Neural progenitor cell (in vitro differentiated cells): ENCODE data around the gene NKX2-1.

Experiments used
- EZH2 ChIP-seq: fragments of 200-600 bp; sonication (generic); IDR thresholded peaks from 2 replicates; pipeline ENCODE4 v1.6.1; 2017; ENCODE audit warnings: antibody characterized with exemption, mild to moderate bottlenecking, moderate library complexity
- EZH2phosphoT487 ChIP-seq: fragments of 200-600 bp; sonication (generic); IDR thresholded peaks from 2 replicates; pipeline ENCODE4 v1.6.1; 2017; ENCODE audit warnings: antibody characterized with exemption
- TF ChIP-seq, protein P1 (sequence below): fragments of 200-600 bp; sonication (generic); IDR thresholded peaks from 2 replicates; pipeline ENCODE4 v1.5.1; 2017; ENCODE audit warnings: antibody characterized with exemption, mild to moderate bottlenecking

DNA sequence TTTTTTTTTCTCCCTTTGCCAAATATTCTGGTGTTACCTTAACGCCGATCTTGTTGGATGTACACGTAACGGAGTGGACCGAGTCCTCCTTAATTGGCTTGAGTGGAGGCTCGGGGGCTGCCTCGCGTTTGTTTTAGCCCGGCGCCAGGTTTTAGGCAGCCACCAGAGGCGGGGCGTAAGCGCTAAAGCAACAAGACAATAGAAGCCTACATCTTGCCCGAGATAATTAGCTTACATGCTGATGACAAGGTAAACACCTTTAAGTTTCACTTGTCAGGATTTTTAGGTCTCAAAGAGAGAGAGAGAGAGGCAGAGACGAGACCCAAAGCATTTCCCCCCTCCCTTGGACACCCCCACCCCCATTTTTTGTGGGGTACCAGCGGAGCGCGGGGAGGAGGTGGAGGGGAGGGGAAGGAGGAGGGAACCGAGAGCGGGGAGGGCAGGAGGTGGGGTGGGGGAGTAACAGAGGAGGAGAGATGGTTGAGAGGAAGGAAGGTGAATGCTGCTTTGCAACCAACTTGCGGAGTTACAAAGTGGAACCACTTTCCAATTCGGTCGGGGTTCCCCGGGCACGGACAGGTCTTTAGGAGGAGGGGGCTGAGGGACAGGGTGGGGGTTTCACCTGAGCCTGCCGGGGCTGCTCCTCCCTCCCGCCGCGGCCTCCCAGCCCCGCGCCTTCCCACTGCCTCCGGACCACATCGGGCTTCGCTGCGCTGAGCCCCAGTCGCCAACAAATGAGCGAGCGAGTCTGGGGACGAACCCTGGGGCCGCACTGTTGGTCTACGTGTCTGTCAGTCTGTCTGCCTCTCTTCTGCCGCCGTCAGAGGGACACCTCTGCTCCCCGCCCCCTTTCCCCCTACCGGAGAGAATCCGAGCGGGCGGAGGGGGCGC lies at the start of gene NKX2-1:
- TF ChIP-seq, protein P1, sequence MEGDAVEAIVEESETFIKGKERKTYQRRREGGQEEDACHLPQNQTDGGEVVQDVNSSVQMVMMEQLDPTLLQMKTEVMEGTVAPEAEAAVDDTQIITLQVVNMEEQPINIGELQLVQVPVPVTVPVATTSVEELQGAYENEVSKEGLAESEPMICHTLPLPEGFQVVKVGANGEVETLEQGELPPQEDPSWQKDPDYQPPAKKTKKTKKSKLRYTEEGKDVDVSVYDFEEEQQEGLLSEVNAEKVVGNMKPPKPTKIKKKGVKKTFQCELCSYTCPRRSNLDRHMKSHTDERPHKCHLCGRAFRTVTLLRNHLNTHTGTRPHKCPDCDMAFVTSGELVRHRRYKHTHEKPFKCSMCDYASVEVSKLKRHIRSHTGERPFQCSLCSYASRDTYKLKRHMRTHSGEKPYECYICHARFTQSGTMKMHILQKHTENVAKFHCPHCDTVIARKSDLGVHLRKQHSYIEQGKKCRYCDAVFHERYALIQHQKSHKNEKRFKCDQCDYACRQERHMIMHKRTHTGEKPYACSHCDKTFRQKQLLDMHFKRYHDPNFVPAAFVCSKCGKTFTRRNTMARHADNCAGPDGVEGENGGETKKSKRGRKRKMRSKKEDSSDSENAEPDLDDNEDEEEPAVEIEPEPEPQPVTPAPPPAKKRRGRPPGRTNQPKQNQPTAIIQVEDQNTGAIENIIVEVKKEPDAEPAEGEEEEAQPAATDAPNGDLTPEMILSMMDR, result no peak
- TF ChIP-seq EZH2 (peak; percentile 45), EZH2phosphoT487 (no peak)
